Thoracic aorta (tissue), 2 donors: ENCODE results near the gene CASP5. TPM values are rescaled to one million over a fixed set of nuclear protein-coding genes. Genes with fewer than 3 reads are reported as not detected.
"Not testable (repeated sequence)": the region's sequence is repeated elsewhere in the genome, so short reads cannot be mapped to it uniquely, and the experiment has no call there.

Experiments used
- ATAC-seq: fragments of 150-250 bp; one replicate; pipeline ENCODE4 v1.8.0; 2017; ENCODE audit warnings: low read depth; ENCODE audit not compliant: insufficient number of reproducible peaks, low FRiP score
- DNase-seq: peaks from one replicate; pipeline ENCODE4 v3.0.0-alpha.2; 2020; ENCODE audit warnings: low spot score
- H3K27ac ChIP-seq, 2 donors: fragments of 200-600 bp; sonication (generic); 1 replicate in 1 of 2; 2 replicates in 1 of 2; pipeline ENCODE4 v1.5.1; 2016; ENCODE audit warnings: mild to moderate bottlenecking in 2 of 2, moderate library complexity in 2 of 2
- H3K27me3 ChIP-seq: fragments of 200-600 bp; sonication (generic); replicated peaks from 2 replicates; pipeline ENCODE4 v1.6.0; 2016; ENCODE audit warnings: mild to moderate bottlenecking; ENCODE audit not compliant: insufficient read depth
- H3K36me3 ChIP-seq: fragments of 200-600 bp; sonication (generic); one replicate; pipeline ENCODE4 v1.5.1; 2016
- H3K4me1 ChIP-seq, 2 donors: fragments of 200-600 bp; sonication (generic); 1 replicate in 1 of 2; 2 replicates in 1 of 2; pipeline versions ENCODE4 v1.5.1 to v1.6.0; 2016; ENCODE audit warnings: low read depth in 2 of 2, mild to moderate bottlenecking in 1 of 2; ENCODE audit not compliant: control insufficient read depth in 1 of 2
- H3K4me3 ChIP-seq: fragments of 200-600 bp; sonication (generic); 2 replicates; pipeline ENCODE4 v1.5.1; 2016; ENCODE audit warnings: mild to moderate bottlenecking
- H3K9me3 ChIP-seq: fragments of 200-600 bp; sonication (generic); 2 replicates; pipeline ENCODE4 v1.5.1; 2016
- total RNA-seq, 2 donors: library from RNA; depleted of rRNA; stranded (reverse); fragments of >200 nt; gene quantifications; one replicate each; pipeline versions ENCODE4 v1.1.0 to v1.2.3, GENCODE V29; 2016
- TF ChIP-seq, protein P1 (sequence below): fragments of 200-600 bp; sonication (generic); IDR thresholded peaks from one replicate; pipeline ENCODE4 v1.5.1; 2019; ENCODE audit warnings: antibody characterized with exemption

Gene CASP5
- total RNA-seq, 2 donors from 2014 or later, result 4.0 TPM; not detected in 1

DNA sequence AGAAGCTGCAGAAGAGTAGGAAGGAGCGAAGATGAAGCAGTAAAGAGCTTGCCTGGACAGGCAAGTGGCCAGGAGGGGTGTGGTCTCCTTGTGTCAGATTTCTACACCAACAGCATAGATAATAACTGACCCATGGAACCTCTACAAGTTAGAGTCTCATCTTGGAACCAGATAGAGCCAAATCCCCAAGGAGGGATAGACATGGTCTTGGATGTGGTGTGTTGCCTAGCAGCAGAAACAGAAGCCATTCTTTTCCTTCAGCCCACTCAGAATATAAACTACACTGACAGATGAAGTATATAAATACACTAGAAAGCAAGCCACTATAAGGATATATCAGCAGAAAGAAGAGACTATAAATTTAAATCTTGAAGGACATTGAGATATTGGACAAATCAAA, 26.5 kb upstream of the CASP5 start:
- H3K27ac ChIP-seq, result no peak overlapping the region
- no peak for ATAC-seq

DNA sequence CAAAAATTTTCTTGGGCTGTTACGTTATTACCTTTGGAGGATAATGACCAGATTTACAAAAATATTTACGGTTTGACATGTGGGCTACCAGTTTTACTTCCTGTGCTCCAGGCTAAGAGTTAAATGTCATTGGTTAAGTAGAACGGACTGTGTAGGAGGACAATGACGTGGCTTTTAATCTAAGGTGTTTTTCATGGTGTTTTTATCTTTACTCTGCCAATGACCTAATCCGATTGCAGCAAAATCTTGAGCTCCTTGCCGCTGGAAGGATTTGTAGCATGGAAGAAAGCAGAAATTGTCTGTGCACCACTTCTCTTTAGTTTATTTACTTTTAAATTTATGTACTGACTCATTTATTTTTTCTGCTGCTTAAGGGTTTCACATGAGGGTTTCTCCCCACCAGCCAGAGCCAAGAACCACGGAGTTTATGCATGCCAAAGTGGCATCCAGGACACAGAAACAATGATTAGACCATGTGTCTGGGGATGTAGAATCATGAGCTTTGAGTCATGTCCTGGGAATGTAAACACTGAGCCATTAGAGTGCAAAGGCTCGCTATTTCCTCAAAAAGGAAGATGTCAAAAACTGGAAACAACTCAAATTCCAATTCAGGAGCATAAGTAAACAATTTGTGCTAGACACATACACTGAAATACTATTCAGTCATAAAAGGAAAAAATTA, 24.1 kb upstream of the CASP5 start:
- H3K36me3 ChIP-seq, result no peaks in the 10 kb centered on the region
- peaks cover 3 to 18% of the 10 kb centered on the region in 2 donors for H3K4me1 ChIP-seq
- ATAC-seq (no peak), DNase-seq (no peak)
- H3K9me3 ChIP-seq, result no peaks in the 10 kb centered on the region
- no peaks in the 10 kb centered on the region for H3K27me3 ChIP-seq
- H3K27ac ChIP-seq, result peak overlapping the region in 1 of 2 donors; percentile 2
- TF ChIP-seq, protein P1, sequence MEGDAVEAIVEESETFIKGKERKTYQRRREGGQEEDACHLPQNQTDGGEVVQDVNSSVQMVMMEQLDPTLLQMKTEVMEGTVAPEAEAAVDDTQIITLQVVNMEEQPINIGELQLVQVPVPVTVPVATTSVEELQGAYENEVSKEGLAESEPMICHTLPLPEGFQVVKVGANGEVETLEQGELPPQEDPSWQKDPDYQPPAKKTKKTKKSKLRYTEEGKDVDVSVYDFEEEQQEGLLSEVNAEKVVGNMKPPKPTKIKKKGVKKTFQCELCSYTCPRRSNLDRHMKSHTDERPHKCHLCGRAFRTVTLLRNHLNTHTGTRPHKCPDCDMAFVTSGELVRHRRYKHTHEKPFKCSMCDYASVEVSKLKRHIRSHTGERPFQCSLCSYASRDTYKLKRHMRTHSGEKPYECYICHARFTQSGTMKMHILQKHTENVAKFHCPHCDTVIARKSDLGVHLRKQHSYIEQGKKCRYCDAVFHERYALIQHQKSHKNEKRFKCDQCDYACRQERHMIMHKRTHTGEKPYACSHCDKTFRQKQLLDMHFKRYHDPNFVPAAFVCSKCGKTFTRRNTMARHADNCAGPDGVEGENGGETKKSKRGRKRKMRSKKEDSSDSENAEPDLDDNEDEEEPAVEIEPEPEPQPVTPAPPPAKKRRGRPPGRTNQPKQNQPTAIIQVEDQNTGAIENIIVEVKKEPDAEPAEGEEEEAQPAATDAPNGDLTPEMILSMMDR, result no peak
- H3K4me3 ChIP-seq, result peak overlapping the region; percentile 16

More for the DNA sequence above, 26.5 kb upstream of the CASP5 start:
- no peaks in the 10 kb centered on the region for H3K9me3 ChIP-seq
- no peaks in the 10 kb centered on the region for H3K27me3 ChIP-seq
- no peak overlapping the region for H3K4me3 ChIP-seq
- TF ChIP-seq, protein P1, result no peak
- peaks cover 0 to 14% of the 10 kb centered on the region in 2 donors for H3K4me1 ChIP-seq
- no peak for DNase-seq
- H3K36me3 ChIP-seq, result no peaks in the 10 kb centered on the region

DNA sequence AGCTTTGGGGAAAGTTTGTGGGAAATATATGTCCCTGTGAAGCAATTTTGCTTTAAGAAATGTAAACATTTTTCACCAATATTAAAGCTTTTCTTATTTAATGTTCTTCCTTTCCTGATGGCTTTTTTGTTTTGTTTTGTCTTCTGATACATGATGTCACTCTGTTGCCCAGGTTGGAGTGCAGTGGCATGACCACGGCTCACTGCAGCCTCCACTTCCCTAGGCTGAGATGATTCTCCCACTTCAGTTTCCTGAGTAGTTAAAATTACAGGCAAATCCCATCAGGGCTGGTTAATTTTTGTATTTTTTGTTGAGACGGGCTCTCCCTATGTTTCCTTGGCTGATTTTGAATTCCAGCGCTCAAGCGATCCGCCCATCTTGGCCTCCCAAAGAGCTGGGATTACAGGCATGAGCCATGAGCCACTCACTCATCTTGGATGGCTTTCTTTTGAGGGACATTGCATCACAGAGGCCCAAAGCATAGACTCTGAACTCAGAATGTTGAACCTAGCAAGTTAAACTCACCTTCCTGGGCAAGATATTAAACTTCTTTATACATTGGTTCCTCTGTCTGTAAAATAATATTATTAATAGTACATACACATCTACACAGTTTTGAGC, 22.8 kb upstream of the CASP5 start:
- no peaks in the 10 kb centered on the region for H3K27me3 ChIP-seq
- DNase-seq, result no peak
- no peaks in the 10 kb centered on the region for H3K36me3 ChIP-seq
- peaks cover 5 to 18% of the 10 kb centered on the region in 2 donors for H3K4me1 ChIP-seq
- no peak for ATAC-seq
- no peak overlapping the region for H3K27ac ChIP-seq
- no peaks in the 10 kb centered on the region for H3K9me3 ChIP-seq
- TF ChIP-seq, protein P1, result no peak
- H3K4me3 ChIP-seq, result peak overlapping the region; percentile 65

DNA sequence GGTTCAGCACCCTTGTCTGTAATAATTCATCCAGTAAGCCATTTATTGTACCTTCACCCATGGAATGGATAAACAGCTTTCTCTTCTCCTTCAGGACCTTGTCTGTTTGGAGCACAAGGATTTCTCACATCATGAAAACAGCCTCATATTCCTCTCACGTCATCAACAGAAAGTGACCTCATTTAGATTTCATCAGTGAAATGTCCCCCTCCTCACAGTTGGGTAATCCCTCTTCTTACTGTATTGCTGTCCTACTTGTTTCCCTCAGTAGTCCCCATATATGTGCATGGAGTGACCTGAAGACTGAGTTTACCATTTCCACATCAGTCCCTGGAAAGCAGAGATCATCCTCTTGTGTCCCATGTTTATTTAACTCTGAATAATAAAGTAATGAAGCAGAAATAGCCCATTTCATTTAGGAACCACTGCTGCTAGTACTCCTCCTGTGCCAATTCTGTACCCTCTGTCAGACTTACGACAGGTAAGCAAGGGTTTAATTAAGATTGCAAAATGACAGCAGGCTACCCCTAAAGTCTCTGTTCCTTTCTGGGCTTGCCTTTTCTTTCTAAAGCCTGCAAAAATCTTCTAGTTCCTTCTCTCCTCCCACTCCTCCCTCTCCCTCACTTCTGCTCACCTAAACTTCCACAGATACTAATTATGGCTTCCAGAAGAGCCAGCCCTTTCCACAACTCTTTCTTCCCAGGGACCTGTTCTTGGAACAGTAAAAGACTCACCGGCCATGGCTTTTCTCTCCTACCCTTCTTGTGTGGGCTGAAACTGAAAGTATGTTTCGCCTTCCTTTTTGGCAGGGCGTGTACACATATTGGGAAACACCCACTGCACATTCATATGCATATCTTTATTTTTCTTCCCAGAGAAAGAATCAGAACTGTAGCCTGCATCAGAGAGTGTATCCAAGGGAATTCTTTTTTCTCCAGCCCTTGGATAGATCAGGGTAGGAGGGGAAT, 21.9 kb upstream of the CASP5 start, which contains the start of gene CARD16:
TSS of gene CARD16 (minus strand) at position 779 of the 968 bp plus-strand sequence. CDS start at position 741, 38 bp downstream.
- Histone ChIP-seq H3K4me3 (peak within 1 kb of the TSS; percentile 65), H3K4me1 (peaks cover 5 to 18% of the 10 kb centered on the region in 2 donors)
- not testable (repeated sequence) for H3K36me3 ChIP-seq, DNase-seq, H3K9me3 ChIP-seq, H3K27me3 ChIP-seq, H3K27ac ChIP-seq, ATAC-seq

DNA sequence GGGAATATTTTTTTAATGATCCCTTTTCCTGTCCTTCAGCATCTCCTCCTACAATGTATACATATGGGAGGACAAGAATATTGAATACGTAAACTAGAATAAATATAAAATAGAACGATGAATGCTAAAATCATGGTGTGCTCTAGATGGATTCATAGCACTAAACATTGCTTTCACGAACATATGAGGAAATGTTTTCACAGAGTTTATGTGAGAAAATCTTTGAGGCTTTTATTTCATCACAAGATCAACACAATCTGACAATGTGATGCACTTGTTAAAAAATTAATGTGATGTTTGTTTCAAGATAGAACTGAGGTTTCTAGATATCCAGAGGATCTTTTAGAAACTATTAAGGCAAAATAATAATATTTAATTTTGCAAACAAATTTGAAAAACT, 19.2 kb upstream of the CASP5 start:
- no peak overlapping the region for H3K4me3 ChIP-seq
- no peaks in the 10 kb centered on the region for H3K27me3 ChIP-seq
- DNase-seq, result no peak
- no peak overlapping the region for H3K27ac ChIP-seq
- no peaks in the 10 kb centered on the region for H3K36me3 ChIP-seq
- ATAC-seq, result no peak
- peaks cover 5 to 15% of the 10 kb centered on the region in 2 donors for H3K4me1 ChIP-seq
- H3K9me3 ChIP-seq, result no peaks in the 10 kb centered on the region
- TF ChIP-seq, protein P1, result no peak
